Right lobe of liver (tissue), 6 donors: ENCODE results near the gene LMO7. TPM values are rescaled to one million over a fixed set of nuclear protein-coding genes. Genes with fewer than 3 reads are reported as not detected.

Experiments
- ATAC-seq, 4 donors: fragments of 200-7000 bp; cut with Tn5 transposase; one replicate each; pipeline ENCODE4 v1.9.1; 2020; ENCODE audit warnings: mild to moderate bottlenecking in 4 of 4, moderate library complexity in 4 of 4
- DNase-seq, 3 donors: peaks; one replicate each; pipeline ENCODE4 v3.0.0-alpha.2; 2020
- H3K27ac ChIP-seq, 3 donors: fragments of 200-600 bp; one replicate each; pipeline ENCODE4 v1.8.0; 2022
- H3K27me3 ChIP-seq, 2 donors: fragments of 200-600 bp; one replicate each; pipeline ENCODE4 v1.8.0; 2022
- H3K36me3 ChIP-seq, 4 donors: fragments of 200-600 bp; sonication (generic) in 1 of 4; one replicate each; pipeline versions ENCODE4 v1.5.1 to v1.8.0; 2017 to 2022; ENCODE audit warnings: control low read depth in 1 of 4
- H3K4me1 ChIP-seq, 4 donors: fragments of 200-600 bp; sonication (generic) in 1 of 4; one replicate each; pipeline versions ENCODE4 v1.5.1 to v1.8.0; 2017 to 2022; ENCODE audit warnings: control low read depth in 1 of 4
- H3K4me3 ChIP-seq, 3 donors: fragments of 200-600 bp; one replicate each; pipeline ENCODE4 v1.8.0; 2022
- H3K9me3 ChIP-seq, 4 donors: fragments of 200-600 bp; sonication (generic) in 1 of 4; one replicate each; pipeline versions ENCODE4 v1.5.1 to v1.8.0; 2017 to 2022; ENCODE audit warnings: control low read depth in 1 of 4
- CTCF ChIP-seq, 4 donors: fragments of 200-600 bp in 3 of 4; fragments of 450-650 bp in 1 of 4; IDR thresholded peaks; one replicate each; pipeline versions ENCODE4 v1.5.1 to v1.8.0; 2016 to 2022; ENCODE audit warnings: antibody characterized with exemption in 4 of 4, mild to moderate bottlenecking in 2 of 4
- POLR2A ChIP-seq: fragments of 450-650 bp; IDR thresholded peaks from one replicate; pipeline ENCODE4 v1.6.1; 2017; ENCODE audit warnings: antibody characterized with exemption, mild to moderate bottlenecking
- WGBS: methylation state at CpG from one replicate; pipeline ENCODE4 v1.1.6; 2018; ENCODE audit warnings: low coverage, low lambda C conversion rate; ENCODE audit not compliant: insufficient coverage; ENCODE audit errors: missing lambda C conversion rate; 5-methylcytosine and 5-hydroxymethylcytosine counted together
- intact Hi-C, 2 donors: fragments of 100-400 bp; cut with DNase I; formaldehyde crosslinking; loops; one replicate each; pipeline versions ENCODE4 v1.11.2 to v1.14.1; 2022
- total RNA-seq, 6 experiments: library from RNA; depleted of rRNA in 2 of 6; stranded (reverse); fragments of >200 nt in 2 of 6; fragmentation: NEBNext Ultra II Directional in 3 of 6; extraction: Animal tissue kit (Norgen Biotek cat#: 25700) in 3 of 6; gene quantifications; one replicate each; pipeline versions ENCODE4 v1.1.0 to v1.2.4, GENCODE V29; 2016 to 2023
- donor health status: DM: no; HTN: yes; CAD: no.
- donor health status: DM: no; HTN: no; CAD: no.
- donor health status: DM: no; HTN: no; CAD: no.
- donor health status: DM: no; HTN: yes; CAD: no.
- donor health status: DM: no; HTN: yes; CAD: no.

Gene LMO7
- total RNA-seq, 6 experiments from 2014 or later, result 42.3 to 60.2 (median 51.1) TPM

- Histone ChIP-seq H3K4me3 (no peak overlapping the region), H3K27me3 (no peaks in the 10 kb centered on the region), H3K27ac (no peak overlapping the region), H3K9me3 (no peaks in the 10 kb centered on the region), H3K36me3 (no peaks in the 10 kb centered on the region), H3K4me1 (no peaks in the 10 kb centered on the region)
- intact Hi-C loops, result no loop called here
- TF ChIP-seq CTCF (IDR thresholded peaks at IDR 0.05), result no peak
- no peak for TF ChIP-seq POLR2A
- ATAC-seq (no peak), DNase-seq (no peak)
- 41% methylated on average over 3 of the region's 3 CpGs for WGBS
Observed at GRCh38 chr13:75895168-75895567, 259.0 kb downstream of the LMO7 start.

DNA sequence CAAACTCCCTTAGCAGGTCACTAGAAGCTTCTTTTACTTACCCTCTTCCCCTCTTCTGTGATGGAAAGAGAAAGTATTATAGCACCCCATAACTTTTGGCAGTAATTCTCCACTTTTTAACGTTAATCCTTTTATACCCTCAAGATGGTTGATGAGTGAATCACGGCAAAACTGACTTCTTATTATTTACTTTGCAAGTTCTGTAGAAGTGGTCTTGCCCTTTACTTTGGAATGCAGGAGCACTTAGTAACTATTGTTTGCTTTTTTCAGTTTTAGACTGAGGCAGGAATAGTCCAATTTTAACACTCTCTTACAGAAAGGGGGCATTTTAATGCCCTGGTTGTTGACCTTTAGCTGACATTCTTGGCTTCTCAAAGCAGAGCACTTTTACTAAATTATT is 260.1 kb downstream of the LMO7 start:
- TF ChIP-seq CTCF (IDR thresholded peaks at IDR 0.05) (no peak), POLR2A (no peak)
- ATAC-seq, result no peak
- intact Hi-C loops, result no loop called here
- 54% methylated on average over 2 of the region's 2 CpGs for WGBS
- H3K27ac ChIP-seq, result no peak overlapping the region
- no peak for DNase-seq
- no peaks in the 10 kb centered on the region for H3K36me3 ChIP-seq
- H3K4me3 ChIP-seq, result no peak overlapping the region
- no peaks in the 10 kb centered on the region for H3K4me1 ChIP-seq
- H3K27me3 ChIP-seq, result no peaks in the 10 kb centered on the region
- H3K9me3 ChIP-seq, result no peaks in the 10 kb centered on the region

- no peak for ATAC-seq
- no peaks in the 10 kb centered on the region for H3K9me3 ChIP-seq
- TF ChIP-seq CTCF (IDR thresholded peaks at IDR 0.05), result no peak
- no peak overlapping the region for H3K4me3 ChIP-seq
- H3K4me1 ChIP-seq, result no peaks in the 10 kb centered on the region
- intact Hi-C loops, result no loop called here
- DNase-seq, result no peak
- no peaks in the 10 kb centered on the region for H3K27me3 ChIP-seq
- H3K36me3 ChIP-seq, result no peaks in the 10 kb centered on the region
- H3K27ac ChIP-seq, result no peak overlapping the region
- 36% methylated on average over 3 of the region's 3 CpGs for WGBS
Observed at GRCh38 chr13:75897386-75897785, 261.3 kb downstream of the LMO7 start.

GRCh38 chr13:75901501-75901900 is 265.4 kb downstream of the LMO7 start:
- H3K36me3 ChIP-seq, result no peaks in the 10 kb centered on the region
- DNase-seq (no peak), ATAC-seq (no peak)
- TF ChIP-seq CTCF (IDR thresholded peaks at IDR 0.05) (no peak), POLR2A (no peak)
- no peak overlapping the region for H3K4me3 ChIP-seq
- no peak overlapping the region for H3K27ac ChIP-seq
- intact Hi-C loops, result no loop called here
- H3K27me3 ChIP-seq, result no peaks in the 10 kb centered on the region
- H3K9me3 ChIP-seq, result no peaks in the 10 kb centered on the region
- 45% methylated on average over 2 of the region's 2 CpGs for WGBS
- H3K4me1 ChIP-seq, result no peaks in the 10 kb centered on the region
